ENCODE results near the gene GAPDHS. TPM values are rescaled to one million over a fixed set of nuclear protein-coding genes. Genes with fewer than 3 reads are reported as not detected.

GAPDHS gene
- total and polyA plus RNA-seq, 7 experiments from 2014 or later: not detected

GRCh38 chr19:35562776-35563175, 29.5 kb downstream of the GAPDHS start:
- DNase-seq (no peak), ATAC-seq (no peak)
- Histone ChIP-seq H3K36me3 (ENCODE audit: control insufficient read depth in 2 of 3, insufficient read depth in 3 of 3, low read length in 3 of 3) (no peaks in the 10 kb centered on the region), H3K9me3 (ENCODE audit: control insufficient read depth in 2 of 3, low read length in 3 of 3) (no peaks in the 10 kb centered on the region), H3K27me3 (ENCODE audit: control insufficient read depth in 2 of 2, insufficient read depth in 2 of 2, low read length in 2 of 2) (peaks cover 0 to 10% of the 10 kb centered on the region in 2 donors), H3K27ac (ENCODE audit: low read depth, low read length) (no peak overlapping the region), H3K4me1 (ENCODE audit: control insufficient read depth in 2 of 2, insufficient read depth in 2 of 2, low read length in 2 of 2) (peaks cover 0 to 12% of the 10 kb centered on the region in 2 donors), H3K4me3 (ENCODE audit: low read length) (no peak overlapping the region)
- peaks cover 0 to 12% (median 7%) of the 10 kb centered on the region in 7 donors for H3K4me1 Mint-ChIP-seq
- POLR2A ChIA-PET: no interaction called here
- H3K4me3 Mint-ChIP-seq: no peak overlapping the region
- peaks cover 0 to 8% (median 0%) of the 10 kb centered on the region in 11 donors for H3K9me3 Mint-ChIP-seq
- peaks cover 0 to 8% (median 0%) of the 10 kb centered on the region in 5 donors for H3K36me3 Mint-ChIP-seq
- no peak overlapping the region for H3K27ac Mint-ChIP-seq
- H3K27me3 Mint-ChIP-seq: peaks cover 32 to 60% (median 46%) of the 10 kb centered on the region in 5 donors
- intact Hi-C loops (cut with micrococcal nuclease): no loop called here
- CTCF ChIA-PET: no interaction called here

DNA sequence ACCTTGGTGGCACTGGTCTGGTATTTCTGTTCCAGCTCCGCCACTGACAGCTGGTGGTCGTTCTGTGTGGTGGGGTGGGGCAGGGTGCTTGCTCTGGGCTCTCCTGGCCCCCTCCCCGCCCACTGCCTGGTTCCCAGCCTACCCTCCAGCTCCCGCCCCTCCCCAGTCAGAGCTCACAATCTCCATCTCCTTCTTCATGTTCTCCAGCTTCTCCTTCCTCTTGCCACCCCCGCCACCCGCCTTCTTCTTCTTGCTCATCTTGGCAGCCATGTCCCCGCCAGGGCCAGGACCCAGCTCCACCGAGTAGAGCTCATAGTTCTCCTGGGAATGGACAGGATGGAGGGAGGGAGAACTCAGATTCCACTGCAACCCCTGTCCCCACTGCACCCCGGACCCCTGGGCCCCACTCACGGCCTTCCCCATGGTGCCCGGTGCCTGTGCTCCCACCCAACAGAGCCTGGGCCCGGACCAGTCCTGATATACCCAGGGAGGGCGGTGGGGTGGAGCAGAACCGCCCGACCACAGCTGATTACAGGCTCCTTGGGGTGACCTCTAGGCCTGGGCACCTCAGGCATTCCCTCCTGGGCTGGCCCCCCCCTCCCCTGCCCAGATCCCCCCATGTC, 30.1 kb downstream of the GAPDHS start, which contains the start of gene ATP4A:
Gene ATP4A (minus strand): TSS at position 452 of the 623 bp plus-strand sequence. CDS start 29 bp downstream, at position 423.
- DNase-seq (no peak), ATAC-seq (no peak)
- Histone ChIP-seq H3K4me1 (ENCODE audit: control insufficient read depth in 2 of 2, insufficient read depth in 2 of 2, low read length in 2 of 2) (peaks cover 0 to 7% of the 10 kb centered on the region in 2 donors), H3K4me3 (ENCODE audit: low read length) (no peak within 1 kb of the TSS), H3K9me3 (ENCODE audit: control insufficient read depth in 2 of 3, low read length in 3 of 3) (no peaks in the 10 kb centered on the region), H3K27ac (ENCODE audit: low read depth, low read length) (no peak within 1 kb of the TSS), H3K36me3 (ENCODE audit: control insufficient read depth in 2 of 3, insufficient read depth in 3 of 3, low read length in 3 of 3) (no peaks in the 10 kb centered on the region), H3K27me3 (ENCODE audit: control insufficient read depth in 2 of 2, insufficient read depth in 2 of 2, low read length in 2 of 2) (peaks cover 0 to 10% of the 10 kb centered on the region in 2 donors)
- no peak within 1 kb of the TSS for H3K4me3 Mint-ChIP-seq
- peaks cover 0 to 9% (median 5%) of the 10 kb centered on the region in 7 donors for H3K4me1 Mint-ChIP-seq
- H3K27ac Mint-ChIP-seq: no peak within 1 kb of the TSS
- peaks cover 0 to 8% (median 0%) of the 10 kb centered on the region in 5 donors for H3K36me3 Mint-ChIP-seq
- H3K27me3 Mint-ChIP-seq: peaks cover 30 to 60% (median 46%) of the 10 kb centered on the region in 5 donors
- intact Hi-C loops (cut with micrococcal nuclease): no loop called here
- POLR2A ChIA-PET: no interaction called here
- H3K9me3 Mint-ChIP-seq: peaks cover 0 to 8% (median 0%) of the 10 kb centered on the region in 11 donors
- CTCF ChIA-PET: no interaction called here

GRCh38 chr19:35565016-35565856, 32.0 kb downstream of the GAPDHS start:
- CTCF ChIA-PET: no interaction called here
- Mint-ChIP-seq H3K27ac (no peak overlapping the region), H3K4me3 (peak overlapping the region in 1 of 10 donors; percentile 60), H3K9me3 (peaks cover 0 to 8% (median 0%) of the 10 kb centered on the region in 11 donors), H3K36me3 (peaks cover 0 to 8% (median 0%) of the 10 kb centered on the region in 5 donors), H3K27me3 (peaks cover 19 to 49% (median 41%) of the 10 kb centered on the region in 5 donors), H3K4me1 (peaks cover 0 to 9% (median 0%) of the 10 kb centered on the region in 7 donors)
- no peak for DNase-seq
- POLR2A ChIA-PET: no interaction called here
- H3K9me3 ChIP-seq (ENCODE audit: control insufficient read depth in 2 of 3, low read length in 3 of 3): no peaks in the 10 kb centered on the region
- H3K4me3 ChIP-seq (ENCODE audit: low read length): no peak overlapping the region
- H3K27ac ChIP-seq (ENCODE audit: low read depth, low read length): no peak overlapping the region
- intact Hi-C loops (cut with micrococcal nuclease): no loop called here
- no peaks in the 10 kb centered on the region for H3K4me1 ChIP-seq (ENCODE audit: control insufficient read depth in 2 of 2, insufficient read depth in 2 of 2, low read length in 2 of 2)
- H3K27me3 ChIP-seq (ENCODE audit: control insufficient read depth in 2 of 2, insufficient read depth in 2 of 2, low read length in 2 of 2): peaks cover 0 to 6% of the 10 kb centered on the region in 2 donors
- ATAC-seq: no peak
- H3K36me3 ChIP-seq (ENCODE audit: control insufficient read depth in 2 of 3, insufficient read depth in 3 of 3, low read length in 3 of 3): no peaks in the 10 kb centered on the region

DNA sequence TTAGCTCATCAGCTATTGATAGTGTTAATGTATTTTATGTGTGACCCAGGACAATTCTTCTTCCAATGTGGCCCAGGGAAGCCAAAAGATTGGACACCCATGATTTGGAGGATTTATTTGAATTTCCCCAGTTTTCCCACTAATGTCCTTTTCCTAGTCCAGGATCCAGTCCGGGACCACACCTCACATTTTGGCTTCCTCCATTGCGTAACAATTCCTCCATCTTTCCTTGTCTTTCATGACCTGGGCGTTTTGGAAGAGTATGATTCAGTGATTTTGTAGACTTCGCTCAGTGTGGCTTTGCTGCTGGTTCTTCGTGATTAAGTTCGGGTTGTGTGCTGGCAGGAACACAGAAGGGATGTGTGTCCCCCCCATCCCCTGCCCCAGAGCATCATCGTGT, 33.5 kb downstream of the GAPDHS start:
- DNase-seq (no peak), ATAC-seq (no peak)
- Histone ChIP-seq H3K27me3 (ENCODE audit: control insufficient read depth in 2 of 2, insufficient read depth in 2 of 2, low read length in 2 of 2) (no peaks in the 10 kb centered on the region), H3K9me3 (ENCODE audit: control insufficient read depth in 2 of 3, low read length in 3 of 3) (no peaks in the 10 kb centered on the region), H3K27ac (ENCODE audit: low read depth, low read length) (no peak overlapping the region), H3K36me3 (ENCODE audit: control insufficient read depth in 2 of 3, insufficient read depth in 3 of 3, low read length in 3 of 3) (no peaks in the 10 kb centered on the region), H3K4me3 (ENCODE audit: low read length) (no peak overlapping the region), H3K4me1 (ENCODE audit: control insufficient read depth in 2 of 2, insufficient read depth in 2 of 2, low read length in 2 of 2) (no peaks in the 10 kb centered on the region)
- ChIA-PET POLR2A (no interaction called here), CTCF (no interaction called here)
- Mint-ChIP-seq H3K4me1 (peaks cover 0 to 3% (median 0%) of the 10 kb centered on the region in 7 donors), H3K27ac (no peak overlapping the region), H3K27me3 (peaks cover 10 to 46% (median 29%) of the 10 kb centered on the region in 5 donors), H3K4me3 (no peak overlapping the region), H3K9me3 (peaks cover 0 to 1% (median 0%) of the 10 kb centered on the region in 11 donors), H3K36me3 (peaks cover 0 to 4% (median 0%) of the 10 kb centered on the region in 5 donors)
- intact Hi-C loops (cut with micrococcal nuclease): no loop called here

DNA sequence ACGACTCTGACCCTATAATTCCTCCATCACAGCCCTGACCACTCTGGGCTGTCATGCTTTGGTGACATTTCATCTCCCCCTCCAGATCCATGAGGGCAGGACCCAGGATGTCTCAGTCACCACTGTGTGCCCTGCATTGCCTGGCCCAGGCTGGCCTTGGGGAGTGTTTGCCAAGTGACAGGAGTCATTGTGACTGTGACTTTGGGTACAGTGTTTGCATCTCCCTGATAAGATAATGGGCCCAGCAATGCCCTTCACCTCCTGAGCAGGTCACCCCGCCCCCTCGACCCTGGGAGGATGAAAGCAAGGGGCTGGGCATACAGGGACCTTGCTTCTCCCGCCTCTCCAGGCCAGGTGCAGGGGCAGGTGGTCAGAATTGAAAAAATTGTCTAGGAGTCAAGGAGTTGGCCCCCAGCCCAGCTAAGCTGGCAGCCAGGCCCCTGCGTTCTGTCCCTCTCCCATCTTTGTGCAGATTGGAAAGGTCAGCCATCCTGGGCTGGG, 36.1 kb downstream of the GAPDHS start:
- H3K27me3 Mint-ChIP-seq: peaks cover 5 to 27% (median 19%) of the 10 kb centered on the region in 5 donors
- peaks cover 0 to 10% (median under 1%) of the 10 kb centered on the region in 11 donors for H3K9me3 Mint-ChIP-seq
- H3K9me3 ChIP-seq (ENCODE audit: control insufficient read depth in 2 of 3, low read length in 3 of 3): no peaks in the 10 kb centered on the region
- H3K4me3 ChIP-seq (ENCODE audit: low read length): no peak overlapping the region
- intact Hi-C loops (cut with micrococcal nuclease): no loop called here
- no peak overlapping the region for H3K4me3 Mint-ChIP-seq
- H3K4me1 ChIP-seq (ENCODE audit: control insufficient read depth in 2 of 2, insufficient read depth in 2 of 2, low read length in 2 of 2): no peaks in the 10 kb centered on the region
- peaks cover 0 to 1% (median 0%) of the 10 kb centered on the region in 5 donors for H3K36me3 Mint-ChIP-seq
- no peak overlapping the region for H3K27ac ChIP-seq (ENCODE audit: low read depth, low read length)
- ATAC-seq (no peak), DNase-seq (no peak)
- ChIA-PET CTCF (no interaction called here), POLR2A (no interaction called here)
- peaks cover 0 to 3% (median 0%) of the 10 kb centered on the region in 7 donors for H3K4me1 Mint-ChIP-seq
- H3K27me3 ChIP-seq (ENCODE audit: control insufficient read depth in 2 of 2, insufficient read depth in 2 of 2, low read length in 2 of 2): no peaks in the 10 kb centered on the region
- no peak overlapping the region for H3K27ac Mint-ChIP-seq
- H3K36me3 ChIP-seq (ENCODE audit: control insufficient read depth in 2 of 3, insufficient read depth in 3 of 3, low read length in 3 of 3): no peaks in the 10 kb centered on the region

DNA sequence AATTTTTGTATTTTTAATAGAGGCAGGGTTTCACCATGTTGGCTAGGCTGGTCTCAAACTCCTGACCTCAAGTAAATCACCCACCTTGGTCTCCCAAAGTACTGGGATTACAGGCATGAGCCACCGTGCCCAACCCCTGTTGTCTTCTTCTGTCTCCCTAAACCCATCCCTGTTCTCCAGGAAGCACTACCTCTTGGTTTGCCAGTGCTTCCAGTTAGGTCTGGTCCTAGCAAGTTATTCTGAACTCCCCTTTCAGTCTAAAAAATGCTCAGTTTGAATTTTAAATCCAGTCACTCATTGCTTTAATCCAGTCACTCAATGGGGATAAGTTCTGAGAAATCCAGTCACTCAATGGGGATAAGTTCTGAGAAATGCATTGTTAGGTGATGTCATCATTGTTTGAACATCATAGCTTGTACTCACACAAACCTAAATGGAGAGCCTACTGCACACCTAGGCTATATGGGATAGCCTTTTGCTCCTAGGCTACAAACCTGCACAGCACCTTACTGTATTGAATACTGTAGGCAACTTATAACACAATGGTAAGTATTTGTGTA, 38.2 kb downstream of the GAPDHS start:
- Histone ChIP-seq H3K4me3 (ENCODE audit: low read length) (no peak overlapping the region), H3K27ac (ENCODE audit: low read depth, low read length) (no peak overlapping the region), H3K27me3 (ENCODE audit: control insufficient read depth in 2 of 2, insufficient read depth in 2 of 2, low read length in 2 of 2) (no peaks in the 10 kb centered on the region), H3K4me1 (ENCODE audit: control insufficient read depth in 2 of 2, insufficient read depth in 2 of 2, low read length in 2 of 2) (no peaks in the 10 kb centered on the region), H3K36me3 (ENCODE audit: control insufficient read depth in 2 of 3, insufficient read depth in 3 of 3, low read length in 3 of 3) (no peaks in the 10 kb centered on the region), H3K9me3 (ENCODE audit: control insufficient read depth in 2 of 3, low read length in 3 of 3) (peaks cover 0 to 11% (median 0%) of the 10 kb centered on the region in 3 experiments)
- DNase-seq (no peak), ATAC-seq (no peak)
- peaks cover 0 to 32% (median 15%) of the 10 kb centered on the region in 11 donors for H3K9me3 Mint-ChIP-seq
- peaks cover 3 to 25% (median 17%) of the 10 kb centered on the region in 5 donors for H3K27me3 Mint-ChIP-seq
- H3K36me3 Mint-ChIP-seq: peaks cover under 1 to 13% (median 9%) of the 10 kb centered on the region in 5 donors
- intact Hi-C loops (cut with micrococcal nuclease): no loop called here
- H3K4me3 Mint-ChIP-seq: no peak overlapping the region
- ChIA-PET CTCF (no interaction called here), POLR2A (no interaction called here)
- H3K27ac Mint-ChIP-seq: no peak overlapping the region
- H3K4me1 Mint-ChIP-seq: peaks cover 0 to 3% (median 0%) of the 10 kb centered on the region in 7 donors

Data from naive thymus-derived CD4-positive, alpha-beta T cell (primary cell).